Common myeloid progenitor, CD34-positive (primary cell): Measurements from ENCODE around the gene NR2F2.

Experiments
- CTCF ChIA-PET: fragments of 350-600 bp; sonication (Branson Sonifier 250); formaldehyde crosslinking; loops from one replicate; lab custom pipeline; 2021; ENCODE audit warnings: antibody characterized with exemption; lab: Charles Lee
- POLR2A ChIA-PET: fragments of 350-600 bp; sonication (Branson Sonifier 250); formaldehyde crosslinking; loops from one replicate; lab custom pipeline; 2021; ENCODE audit warnings: antibody characterized with exemption; lab: Charles Lee
- DNase-seq, 3 donors: peaks; one replicate each; pipeline versions ENCODE4 v3.0.0 to v3.0.0-alpha.2; 2013
- H3K27ac ChIP-seq, 2 experiments: 1 replicate in 1 of 2; 2 replicates in 1 of 2; pipeline ENCODE4 v1.7.0; 2013; ENCODE audit warnings: inconsistent platforms in 2 of 2, low read length in 2 of 2, mild to moderate bottlenecking in 2 of 2, low read depth in 1 of 2, moderate library complexity in 1 of 2; ENCODE audit not compliant: severe bottlenecking in 2 of 2, insufficient read depth in 1 of 2, poor library complexity in 1 of 2
- H3K27me3 ChIP-seq, 5 experiments: replicated peaks in 2 of 5; 1 replicate in 3 of 5; 2 replicates in 2 of 5; pipeline versions ENCODE4 v1.6.1 to v1.7.0; 2013; ENCODE audit warnings: low read length in 4 of 5, mild to moderate bottlenecking in 2 of 5, moderate library complexity in 2 of 5, inconsistent platforms in 1 of 5; ENCODE audit not compliant: insufficient read depth in 5 of 5, control insufficient read depth in 4 of 5
- H3K36me3 ChIP-seq, 4 experiments: 1 replicate in 2 of 4; 2 replicates in 2 of 4; pipeline versions ENCODE4 v1.6.1 to v1.7.0; 2013; ENCODE audit warnings: low read length in 3 of 4, control low read depth in 1 of 4, mild to moderate bottlenecking in 1 of 4; ENCODE audit not compliant: control insufficient read depth in 4 of 4, insufficient read depth in 4 of 4
- H3K4me1 ChIP-seq, 4 experiments: 1 replicate in 3 of 4; 2 replicates in 1 of 4; pipeline versions ENCODE4 v1.6.1 to v1.7.1; 2013; ENCODE audit warnings: low read length in 3 of 4, mild to moderate bottlenecking in 3 of 4, control low read depth in 1 of 4, inconsistent platforms in 1 of 4, moderate library complexity in 1 of 4; ENCODE audit not compliant: control insufficient read depth in 4 of 4, insufficient read depth in 4 of 4; ENCODE audit errors: control extremely low read depth in 1 of 4
- H3K4me3 ChIP-seq, 7 experiments: 1 replicate in 4 of 7; 2 replicates in 3 of 7; pipeline versions ENCODE4 v1.5.1 to v1.7.0; 2013; ENCODE audit warnings: mild to moderate bottlenecking in 7 of 7, low read length in 6 of 7, moderate library complexity in 6 of 7, inconsistent platforms in 2 of 7, low read depth in 2 of 7, control low read depth in 1 of 7; ENCODE audit not compliant: insufficient read depth in 4 of 7, control insufficient read depth in 1 of 7; ENCODE audit errors: extremely low read depth in 1 of 7
- H3K9me3 ChIP-seq, 5 experiments: 1 replicate in 4 of 5; 2 replicates in 1 of 5; pipeline versions ENCODE4 v1.6.1 to v1.7.1; 2013; ENCODE audit warnings: low read length in 4 of 5, mild to moderate bottlenecking in 2 of 5, inconsistent platforms in 1 of 5, low read depth in 1 of 5, moderate library complexity in 1 of 5; ENCODE audit not compliant: control insufficient read depth in 4 of 5, insufficient read depth in 2 of 5; ENCODE audit errors: control extremely low read depth in 1 of 5
- WGBS: methylation state at CpG from one replicate; pipeline ENCODE4 v1.1.5; 2013; ENCODE audit not compliant: insufficient coverage; 5-methylcytosine and 5-hydroxymethylcytosine counted together

The NR2F2 gene

GRCh38 chr15:96360581-96361308 lies 30.2 kb downstream of the NR2F2 start:
- H3K27me3 ChIP-seq = peaks cover 23 to 100% (median 69%) of the 10 kb centered on the region in 5 experiments
- no peak for DNase-seq
- no peak overlapping the region for H3K4me3 ChIP-seq
- CTCF ChIA-PET = interaction anchor here (1.7 kb wide), 1 partner anchor 16 kb away, joined by 3 read pairs; no protein-coding TSS in a partner anchor
- H3K36me3 ChIP-seq = no peaks in the 10 kb centered on the region
- POLR2A ChIA-PET = no interaction called here
- 4% methylated on average over 26 of the region's 37 CpGs for WGBS
- H3K4me1 ChIP-seq = peaks cover 0 to 20% (median 11%) of the 10 kb centered on the region in 4 experiments
- no peak overlapping the region for H3K27ac ChIP-seq
- H3K9me3 ChIP-seq = peaks cover 0 to 7% (median 0%) of the 10 kb centered on the region in 5 experiments

GRCh38 chr15:96361309-96362010 lies 31.0 kb downstream of the NR2F2 start:
- Histone ChIP-seq H3K27me3 (peaks cover 16 to 100% (median 69%) of the 10 kb centered on the region in 5 experiments), H3K4me3 (no peak overlapping the region), H3K4me1 (peaks cover 0 to 19% (median 9%) of the 10 kb centered on the region in 4 experiments), H3K27ac (no peak overlapping the region), H3K36me3 (no peaks in the 10 kb centered on the region), H3K9me3 (peaks cover 0 to 7% (median 0%) of the 10 kb centered on the region in 5 experiments)
- DNase-seq = no peak
- WGBS = 3% methylated on average over 25 of the region's 34 CpGs
- POLR2A ChIA-PET = no interaction called here
- CTCF ChIA-PET = interaction anchor here (0.6 to 1.7 kb wide), 3 partner anchors 15 to 1663 kb away, joined by 3 to 4 read pairs (median 3); no protein-coding TSS in a partner anchor

GRCh38 chr15:96362011-96362754 lies 31.7 kb downstream of the NR2F2 start:
- DNase-seq = no peak
- Histone ChIP-seq H3K27ac (no peak overlapping the region), H3K27me3 (peaks cover 13 to 100% (median 67%) of the 10 kb centered on the region in 5 experiments), H3K9me3 (peaks cover 0 to 7% (median 0%) of the 10 kb centered on the region in 5 experiments), H3K4me3 (no peak overlapping the region), H3K36me3 (no peaks in the 10 kb centered on the region), H3K4me1 (peaks cover 0 to 13% (median 7%) of the 10 kb centered on the region in 4 experiments)
- ChIA-PET CTCF (interaction anchor here (0.6 to 0.7 kb wide), 4 partner anchors 17 to 1664 kb away, joined by 3 to 5 read pairs (median 4); no protein-coding TSS in a partner anchor), POLR2A (no interaction called here)
- 7% methylated on average over 8 of the region's 21 CpGs for WGBS

GRCh38 chr15:96362755-96363651 lies 32.5 kb downstream of the NR2F2 start:
- Histone ChIP-seq H3K4me3 (no peak overlapping the region), H3K36me3 (no peaks in the 10 kb centered on the region), H3K27ac (no peak overlapping the region), H3K27me3 (peaks cover 13 to 100% (median 70%) of the 10 kb centered on the region in 5 experiments), H3K9me3 (peaks cover 0 to 10% (median 4%) of the 10 kb centered on the region in 5 experiments), H3K4me1 (peaks cover 0 to 5% (median 2%) of the 10 kb centered on the region in 4 experiments)
- CTCF ChIA-PET = no interaction called here
- WGBS = 2% methylated on average over 30 of the region's 37 CpGs
- peak; percentile 21 to 59 (median 57) for DNase-seq
- POLR2A ChIA-PET = no interaction called here

GRCh38 chr15:96363707-96364106 lies 33.2 kb downstream of the NR2F2 start:
- Histone ChIP-seq H3K9me3 (peaks cover 0 to 10% (median 4%) of the 10 kb centered on the region in 5 experiments), H3K4me3 (no peak overlapping the region), H3K4me1 (peaks cover 0 to 5% (median 2%) of the 10 kb centered on the region in 4 experiments), H3K27ac (no peak overlapping the region), H3K27me3 (peaks cover 13 to 100% (median 66%) of the 10 kb centered on the region in 5 experiments), H3K36me3 (no peaks in the 10 kb centered on the region)
- no peak for DNase-seq
- 12% methylated on average over 7 of the region's 9 CpGs for WGBS
- ChIA-PET CTCF (no interaction called here), POLR2A (no interaction called here)
